ENCODE measurements around the gene GPS2.

Gene GPS2

DNA sequence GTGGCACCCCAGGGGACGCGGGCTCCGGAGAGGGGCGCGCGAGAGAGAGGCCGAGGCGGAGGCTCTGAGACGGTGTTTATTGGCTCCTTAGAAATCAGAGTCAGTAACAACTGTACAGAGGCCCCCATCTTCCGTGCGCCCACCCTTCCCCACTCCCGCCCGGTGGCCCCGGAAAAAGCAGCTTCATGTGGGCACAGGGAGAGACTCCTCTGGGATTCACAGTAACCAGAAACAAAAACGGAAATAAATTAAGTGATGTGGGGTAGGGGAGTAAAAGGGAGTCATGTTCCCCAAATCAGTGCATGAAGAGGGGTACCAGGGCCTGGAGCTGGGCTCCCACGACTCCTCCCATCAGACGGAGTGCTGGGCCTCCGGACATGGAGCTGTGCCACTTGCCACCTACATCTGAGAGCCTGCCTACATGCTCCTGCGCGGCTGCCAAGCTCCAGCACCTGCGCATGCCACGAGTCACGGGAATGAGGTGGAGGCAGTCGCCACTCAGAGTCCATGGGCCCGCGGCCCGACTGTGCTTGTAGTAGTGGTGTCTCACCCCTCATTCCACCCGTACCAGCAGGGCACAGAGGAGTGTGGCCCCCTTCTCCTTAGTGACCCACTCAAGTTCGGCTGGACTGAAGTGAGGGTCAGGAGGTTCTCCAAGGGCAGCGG, 543 bp upstream of the GPS2 start:
- no peak for FAIRE-seq

DNA sequence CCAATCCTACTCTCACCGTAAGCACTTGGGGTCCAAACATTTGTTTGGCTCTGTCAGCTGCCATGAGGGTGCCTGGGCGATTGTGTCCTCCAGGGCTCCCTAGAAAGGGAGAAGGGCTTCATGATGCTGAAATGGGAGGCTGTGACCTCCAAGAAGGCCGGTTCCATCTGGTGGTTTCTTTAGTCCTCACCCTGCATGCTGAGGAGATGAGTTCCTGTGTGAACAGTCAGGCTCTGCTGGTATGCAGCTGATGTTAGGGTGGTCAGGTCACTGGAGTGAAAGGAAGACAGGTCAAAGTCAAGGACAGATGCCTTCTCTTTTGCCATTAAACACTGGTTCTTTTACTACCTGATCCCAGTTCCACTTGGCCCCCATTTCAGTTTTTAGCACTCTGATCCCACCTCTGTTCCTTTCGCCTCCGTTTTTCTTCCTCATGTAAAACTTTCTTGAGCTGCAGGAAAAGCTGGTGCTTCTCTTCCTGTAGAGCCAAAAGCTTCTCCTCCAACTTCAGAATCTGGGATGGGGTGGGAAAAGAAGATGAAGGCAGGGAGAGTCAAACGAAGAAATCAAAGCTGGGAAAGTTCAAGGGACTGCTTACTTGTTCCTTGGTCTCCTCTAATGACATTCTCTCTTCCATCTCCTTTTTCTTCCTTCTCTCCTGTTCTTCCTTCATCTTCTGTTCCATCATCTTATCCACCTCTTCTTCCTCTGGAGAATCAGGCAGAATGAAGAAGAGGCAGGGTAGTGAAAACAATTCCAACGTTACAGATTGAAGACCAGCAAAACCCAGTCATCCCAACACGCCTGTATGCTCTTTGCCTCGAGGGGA, 1.1 kb downstream of the GPS2 start:
- no peak for FAIRE-seq

DNA sequence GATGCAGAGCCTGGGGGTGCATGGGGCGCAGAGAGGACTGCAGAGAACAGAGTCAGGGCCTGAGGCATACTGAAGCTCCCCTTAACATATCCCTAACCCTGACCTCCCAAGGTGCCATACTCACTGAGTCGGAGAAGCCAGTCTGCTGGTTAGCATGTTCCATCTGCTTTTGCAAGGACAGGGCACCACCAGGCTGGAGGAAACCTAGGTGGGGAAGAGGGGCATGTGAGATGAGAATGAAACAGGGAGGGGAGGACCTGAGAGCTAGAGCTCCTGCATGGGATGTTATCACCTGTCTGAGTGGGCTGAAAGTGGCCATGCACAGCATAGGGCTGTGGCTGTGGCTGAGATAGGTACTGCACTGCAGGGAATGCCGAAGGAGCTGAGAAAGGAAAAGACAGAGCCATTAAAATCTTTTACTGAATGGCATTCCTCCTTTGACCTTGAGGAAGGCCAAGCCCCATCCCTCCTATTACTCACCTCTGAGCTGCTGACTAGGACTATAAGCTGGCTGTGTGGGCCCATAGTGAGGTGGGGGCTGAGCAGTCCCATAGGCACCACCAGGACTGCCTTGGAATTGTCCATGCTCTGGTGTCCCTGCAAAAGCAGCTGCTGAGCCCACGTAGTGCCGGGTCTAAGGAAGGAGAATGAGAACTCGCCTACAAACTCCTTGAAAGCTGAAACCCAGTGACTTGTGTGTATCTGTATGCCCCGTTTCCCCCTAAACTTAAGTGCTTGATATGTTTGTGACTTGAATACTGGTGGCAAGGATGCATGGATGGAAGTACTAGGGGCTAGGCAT, 1.9 kb downstream of the GPS2 start:
- FAIRE-seq: no peak

DNA sequence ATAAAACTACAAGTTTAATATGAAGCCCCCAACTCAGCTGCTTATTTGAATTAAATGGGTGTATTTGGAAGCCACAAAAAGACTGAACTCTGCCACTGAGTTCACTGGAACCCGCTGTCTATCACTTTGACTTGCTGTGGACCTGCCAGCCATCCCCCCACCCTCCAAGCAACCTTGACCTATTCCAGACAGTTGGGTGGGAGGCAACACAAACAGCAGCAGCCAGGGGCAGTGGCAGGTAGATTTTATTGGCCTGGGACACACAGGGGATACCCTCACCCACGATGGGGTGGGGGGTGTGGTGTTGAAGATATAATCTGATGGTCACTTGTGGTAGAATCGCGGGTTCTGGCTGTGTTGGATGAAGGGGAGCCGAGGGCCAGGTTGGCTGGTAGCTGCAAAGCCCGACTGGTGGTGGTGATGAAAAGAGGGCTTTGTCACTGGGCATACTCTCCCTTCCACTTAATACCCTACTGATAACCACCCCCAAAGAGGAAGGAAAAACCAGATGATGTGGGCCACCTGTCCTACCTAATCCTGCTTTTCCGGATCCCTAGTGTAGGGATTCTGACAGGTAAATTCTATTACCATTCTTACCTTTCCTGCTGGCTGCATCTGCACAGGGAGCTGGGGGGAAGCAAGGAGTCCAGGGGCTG, 2.6 kb downstream of the GPS2 start:
- no peak for FAIRE-seq

DNA sequence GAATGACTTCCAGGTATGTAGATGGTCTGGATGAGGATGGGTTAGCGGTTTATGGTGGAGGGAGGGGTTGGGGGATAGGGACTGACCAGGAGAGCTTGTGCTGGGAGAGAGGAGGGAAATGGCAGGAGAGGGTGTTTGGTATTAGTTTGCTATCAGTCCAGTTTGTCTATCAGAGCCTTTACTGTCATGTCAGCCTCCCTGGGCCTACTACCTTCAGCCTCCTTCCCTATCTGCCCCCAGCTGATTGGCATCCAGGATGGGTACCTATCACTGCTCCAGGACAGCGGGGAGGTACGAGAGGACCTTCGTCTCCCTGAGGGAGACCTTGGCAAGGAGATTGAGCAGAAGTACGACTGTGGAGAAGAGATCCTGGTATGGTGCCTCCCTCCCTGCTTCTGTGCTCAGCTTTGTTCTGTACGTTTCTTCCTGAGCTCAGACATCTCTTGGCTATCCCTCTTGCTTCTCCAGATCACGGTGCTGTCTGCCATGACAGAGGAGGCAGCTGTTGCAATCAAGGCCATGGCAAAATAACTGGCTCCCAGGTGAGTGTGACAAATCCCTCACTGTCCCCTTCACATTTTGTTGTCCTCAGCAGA, 4.0 kb downstream of the GPS2 start:
- FAIRE-seq: no peak

DNA sequence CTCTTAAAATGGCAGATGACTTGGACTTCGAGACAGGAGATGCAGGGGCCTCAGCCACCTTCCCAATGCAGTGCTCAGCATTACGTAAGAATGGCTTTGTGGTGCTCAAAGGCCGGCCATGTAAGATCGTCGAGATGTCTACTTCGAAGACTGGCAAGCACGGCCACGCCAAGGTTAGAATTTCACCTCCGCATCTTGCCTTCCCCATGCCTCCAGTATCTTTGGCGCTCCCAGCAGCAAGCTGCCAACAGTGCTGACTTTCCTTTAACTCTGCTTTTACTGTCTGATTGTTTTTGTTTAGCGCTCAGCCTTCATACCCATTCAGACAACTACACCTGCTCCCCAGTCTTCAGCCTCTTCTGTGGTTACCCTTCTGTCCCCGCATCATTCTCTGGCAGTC, 5.5 kb downstream of the GPS2 start:
- no peak for FAIRE-seq

DNA sequence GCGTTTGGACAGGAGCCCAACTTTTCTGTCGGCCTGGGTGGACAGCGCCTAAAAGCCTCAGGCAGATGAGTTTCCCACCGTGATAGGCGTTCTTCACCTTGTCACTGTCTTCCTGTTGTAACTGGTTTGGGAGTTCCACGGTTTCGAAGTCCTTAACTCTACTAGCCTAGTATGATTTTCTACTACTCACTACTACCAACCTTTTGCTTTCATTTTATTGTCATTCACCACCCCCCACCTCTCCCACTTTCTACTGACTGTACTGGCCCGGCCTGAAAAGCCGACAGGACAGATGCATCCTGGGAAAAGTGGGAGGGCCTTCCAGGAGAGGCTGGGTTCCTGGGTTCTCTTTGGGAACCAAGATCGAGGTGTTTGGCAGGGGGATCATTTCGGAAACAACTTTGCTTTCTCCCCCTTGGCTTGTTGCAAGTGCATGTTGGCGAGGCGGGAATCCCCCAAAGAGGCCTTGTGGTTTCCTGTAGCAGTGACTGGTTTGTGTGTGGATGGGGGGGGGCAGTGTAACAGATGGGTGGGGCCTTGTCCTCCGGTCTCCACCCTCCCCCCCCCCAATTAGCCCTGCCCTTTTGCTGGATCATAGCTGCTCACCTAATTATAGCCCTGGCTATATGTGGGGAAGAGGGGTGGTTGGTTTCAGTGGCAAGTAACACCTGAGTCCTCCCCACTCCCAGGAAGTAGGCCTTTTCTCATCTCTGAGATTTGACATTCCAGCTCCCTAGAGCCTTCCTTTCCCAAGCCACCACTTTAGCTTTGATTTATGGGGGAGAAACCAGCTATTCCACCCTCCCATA, 6.3 kb downstream of the GPS2 start:
- FAIRE-seq: peak; percentile 58

DNA sequence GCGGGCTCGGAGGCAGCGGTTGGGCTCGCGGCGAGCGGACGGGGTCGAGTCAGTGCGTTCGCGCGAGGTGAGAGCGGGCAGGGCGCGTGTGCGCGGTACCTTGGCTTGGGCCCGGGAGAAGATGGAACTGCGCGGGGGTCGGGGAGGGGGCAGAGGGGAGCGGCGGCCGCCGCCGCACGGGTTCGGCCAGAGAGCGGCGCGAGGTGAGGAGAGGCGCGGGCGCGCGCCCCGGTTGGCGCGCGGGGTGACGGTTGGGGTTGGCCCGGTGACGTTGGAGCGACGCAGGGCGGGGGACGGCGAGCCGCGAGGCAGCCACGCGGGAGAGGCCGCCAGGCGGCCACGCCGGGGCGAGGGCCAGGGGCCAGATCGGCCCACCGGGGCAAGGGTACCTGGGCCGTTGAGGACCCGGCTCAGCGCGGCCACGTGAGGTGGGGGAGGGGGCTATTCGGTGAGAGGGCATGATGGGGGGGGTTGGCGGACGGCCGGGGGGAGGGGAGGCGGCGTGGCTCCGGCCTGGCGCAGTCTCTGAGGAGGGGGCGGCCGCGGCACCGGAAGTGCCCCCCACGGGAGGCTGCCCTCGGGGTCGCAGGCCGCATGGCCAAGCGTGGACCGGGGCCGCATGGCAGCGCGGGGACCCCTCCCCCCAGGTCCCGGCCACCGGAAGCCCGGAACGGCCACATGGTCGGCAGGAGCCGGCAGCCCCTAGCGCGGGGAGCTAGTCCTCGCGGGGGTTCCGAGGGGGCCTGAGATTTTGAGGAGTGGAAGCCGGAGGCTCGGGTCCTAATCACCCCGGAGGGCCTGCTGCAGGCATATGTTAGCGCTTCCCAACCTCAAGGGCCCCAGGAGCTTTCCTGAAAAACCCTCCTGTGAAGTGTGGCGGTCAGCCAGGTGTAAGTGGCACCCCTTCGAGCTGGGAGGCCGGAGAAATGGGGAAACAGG, 7.2 kb downstream of the GPS2 start:
- no peak for FAIRE-seq

DNA sequence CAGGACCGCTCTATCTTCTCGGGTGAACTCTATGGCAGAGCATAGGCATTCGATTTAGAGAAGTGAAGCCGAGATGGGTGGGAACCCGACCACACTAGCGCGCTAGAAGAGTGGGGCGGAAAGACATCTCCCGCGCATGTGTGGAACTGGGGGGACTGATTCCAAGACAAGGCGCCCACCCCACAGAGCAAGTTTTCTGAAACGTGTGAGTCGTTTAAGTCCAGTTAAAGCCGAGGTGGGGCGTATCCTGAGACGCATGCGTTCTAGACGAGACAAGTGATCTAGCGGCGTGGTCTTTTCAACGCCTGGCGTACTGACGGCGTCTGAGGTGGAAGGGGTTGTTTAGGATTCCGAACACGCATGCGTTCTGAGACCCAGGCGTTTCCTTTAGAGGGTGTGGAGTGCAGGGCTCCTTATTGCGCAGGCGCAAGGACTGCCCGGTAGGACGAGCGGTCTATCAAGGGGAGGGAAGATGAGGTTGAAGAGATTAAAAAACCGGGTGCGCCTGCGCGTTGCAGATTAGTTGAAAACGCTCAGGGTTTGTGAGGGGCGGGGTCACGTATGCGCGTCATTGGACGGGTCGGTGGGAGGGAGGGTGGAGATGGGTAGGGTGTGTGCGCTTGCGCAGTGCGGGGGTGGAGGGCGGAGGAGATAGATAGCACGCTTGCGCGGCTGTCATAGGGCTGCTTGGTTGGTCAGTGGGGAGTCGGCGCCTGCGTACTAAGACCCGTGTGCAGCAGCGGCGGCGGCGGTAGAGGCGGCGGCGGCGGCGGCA, 8.1 kb downstream of the GPS2 start, which contains the start of gene EIF5A:
Gene EIF5A (plus strand): TSS at position 718 of the 775 bp plus-strand sequence. CDS start 2,008 bp downstream, outside the sequence.
- peak; percentile 99 for FAIRE-seq

DNA sequence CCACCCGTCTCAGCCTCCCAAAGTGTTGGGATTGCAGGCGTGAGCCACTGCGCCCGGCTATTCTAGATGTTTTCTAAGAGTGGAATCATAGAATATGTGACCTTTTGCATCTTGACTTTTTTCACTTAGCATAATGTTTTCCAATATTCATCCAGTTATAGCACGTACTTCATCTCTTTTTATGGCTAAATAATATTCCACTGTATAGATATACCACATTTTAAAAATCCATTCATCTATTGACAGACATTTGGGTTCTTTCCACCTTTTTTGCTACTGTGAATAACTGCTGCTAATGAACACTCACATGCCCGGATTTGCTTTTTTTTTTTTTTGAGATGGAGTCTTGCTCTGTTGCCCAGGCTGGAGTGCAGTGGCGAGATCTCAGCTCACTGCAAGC, 11.0 kb downstream of the GPS2 start:
- no peak for FAIRE-seq

DNA sequence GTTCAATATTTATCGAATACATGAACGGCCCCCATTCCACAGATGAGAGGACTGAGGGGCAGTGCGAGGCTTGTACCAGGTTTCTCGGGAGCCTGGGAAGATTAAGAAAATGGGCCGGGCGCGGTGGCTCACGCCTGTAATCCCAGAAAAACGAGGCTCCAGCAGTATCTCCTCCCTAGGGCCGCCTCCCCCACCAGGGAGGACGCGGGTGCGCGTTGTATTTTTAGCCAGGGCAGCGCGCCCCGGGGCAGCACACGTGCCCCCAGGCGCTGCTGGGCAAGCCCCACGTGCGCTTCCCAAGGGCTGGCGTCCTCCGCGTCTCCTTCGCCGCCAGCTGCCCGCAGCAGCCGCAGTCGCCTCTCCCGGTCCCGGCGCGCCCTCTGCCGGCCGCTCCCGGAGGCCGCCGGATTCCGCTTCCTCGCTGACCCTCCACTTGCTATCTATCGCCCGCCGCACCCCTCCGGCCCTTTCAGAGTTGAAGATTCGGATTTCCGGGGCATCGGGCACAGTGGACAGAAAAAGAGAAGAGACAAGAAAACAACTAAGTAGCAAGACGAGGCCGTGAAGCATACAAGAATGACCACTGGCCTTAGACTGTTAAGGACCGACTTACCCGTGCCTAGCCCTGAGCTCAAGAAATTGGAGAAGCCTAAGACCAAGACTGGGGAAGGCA, 18.8 kb downstream of the GPS2 start:
- FAIRE-seq: no peak

DNA sequence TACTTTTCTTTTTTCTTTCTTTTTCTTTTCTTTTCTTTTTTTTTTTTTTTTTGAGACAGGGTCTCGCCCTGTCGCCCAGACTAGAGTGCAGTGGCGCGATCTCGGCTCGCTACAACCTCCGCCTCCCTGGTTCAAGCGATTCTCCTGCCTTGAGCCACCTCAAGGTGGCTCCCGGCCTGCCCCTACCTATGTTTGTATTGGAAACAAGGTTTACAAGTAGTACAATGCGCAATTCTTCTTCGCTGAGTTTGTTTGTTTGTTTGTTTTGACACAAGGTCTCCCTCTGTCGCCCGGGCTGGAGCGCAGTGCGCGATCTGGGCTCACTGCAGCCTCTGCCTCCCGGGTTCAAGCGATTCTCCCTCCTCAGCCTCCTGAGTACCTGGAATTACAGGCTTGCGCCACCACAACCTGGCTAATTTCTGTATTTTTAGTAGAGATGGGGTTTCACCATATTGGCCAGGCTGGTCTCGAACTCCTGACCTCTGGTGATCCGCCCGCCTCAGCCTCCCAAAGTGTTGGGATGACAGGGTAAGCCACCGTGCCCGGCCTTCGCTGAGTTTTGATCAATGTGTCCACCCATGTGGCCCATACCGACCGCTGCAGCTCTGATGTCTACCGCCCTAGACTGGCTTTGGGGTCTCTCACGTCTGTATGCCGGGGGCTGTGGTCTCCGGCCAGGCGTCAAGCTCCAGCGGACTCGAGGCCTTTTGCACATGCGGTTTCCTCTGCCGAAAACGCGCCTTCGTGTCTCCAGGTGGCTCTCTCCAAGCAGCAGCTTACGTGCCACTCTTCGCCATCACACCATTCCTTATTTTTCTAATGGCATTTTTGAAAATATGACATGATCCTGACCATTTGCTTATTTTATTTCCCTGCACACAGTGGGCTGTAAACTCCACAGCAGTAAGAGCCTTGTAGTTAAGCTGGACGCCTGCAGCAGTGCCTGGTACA, 19.7 kb downstream of the GPS2 start:
- FAIRE-seq: no peak

DNA sequence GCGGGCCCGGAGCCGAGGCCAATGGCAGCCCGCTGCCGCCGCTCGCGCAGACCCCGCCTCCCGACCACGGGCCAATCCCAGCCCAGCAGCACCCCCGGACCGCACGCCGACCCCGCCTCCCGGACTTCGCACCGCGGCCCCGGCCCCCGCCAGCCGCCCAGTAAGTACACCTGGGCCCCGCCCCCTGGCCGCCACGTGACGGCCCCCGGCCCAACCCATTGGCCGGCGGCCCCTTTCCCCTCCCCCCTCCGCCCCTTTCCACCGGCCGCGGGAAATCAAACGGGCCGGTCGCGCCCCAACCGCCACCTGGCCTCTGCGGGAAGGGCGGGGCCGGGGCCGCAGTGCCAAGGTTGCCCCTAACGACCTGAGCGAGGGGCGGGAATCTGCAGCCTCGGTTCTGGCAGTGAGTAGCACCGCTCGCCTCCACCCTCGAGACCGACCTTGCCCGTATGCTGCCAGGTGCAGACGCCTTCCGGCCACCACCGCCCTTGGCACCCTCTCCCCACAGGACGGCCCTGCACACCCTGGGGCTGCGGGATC, 20.5 kb downstream of the GPS2 start, which contains the start of gene YBX2:
Gene YBX2 (minus strand): TSS at position 26 of the 540 bp plus-strand sequence. CDS start 139 bp downstream, outside the sequence.
- FAIRE-seq: no peak

DNA sequence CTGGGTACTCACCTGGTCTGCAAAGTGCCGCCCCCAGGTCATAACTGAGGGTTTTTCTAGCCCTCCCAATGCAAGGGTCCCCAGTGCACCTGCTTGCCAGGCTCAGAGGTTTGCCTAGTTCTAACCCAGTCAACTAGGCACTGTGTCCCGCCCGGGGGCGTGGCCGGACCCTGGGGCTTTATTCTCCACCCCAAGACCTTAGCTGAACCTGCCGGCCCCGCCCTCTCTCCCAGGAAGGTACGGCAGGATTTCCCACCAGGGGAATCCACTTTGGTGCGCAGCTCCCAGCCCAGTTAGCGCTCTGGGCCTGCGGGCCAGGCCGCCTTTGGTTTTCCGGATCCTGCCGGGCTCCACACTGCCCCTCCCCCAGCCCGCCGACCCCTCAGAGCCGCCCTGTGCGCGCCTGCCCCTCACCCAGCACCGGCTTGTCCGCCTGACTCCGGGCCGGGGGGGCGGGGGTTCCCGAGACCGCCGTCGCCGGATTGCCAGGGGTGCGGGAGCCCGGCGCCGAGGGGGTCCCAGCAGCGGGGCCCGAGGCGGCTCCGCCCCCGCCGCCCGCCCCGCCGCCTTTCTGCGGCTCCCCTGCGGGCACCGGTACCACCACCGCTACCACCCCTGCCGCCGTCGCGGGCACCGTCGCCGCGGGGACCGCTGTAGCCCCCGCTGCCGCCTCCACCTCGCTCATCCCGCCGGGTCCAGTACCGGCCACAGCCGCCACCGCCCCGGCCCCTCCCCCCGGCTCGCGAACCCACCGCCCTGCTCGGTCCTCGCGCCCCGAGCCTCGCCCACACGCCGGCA, 21.1 kb downstream of the GPS2 start:
- FAIRE-seq: no peak

DNA sequence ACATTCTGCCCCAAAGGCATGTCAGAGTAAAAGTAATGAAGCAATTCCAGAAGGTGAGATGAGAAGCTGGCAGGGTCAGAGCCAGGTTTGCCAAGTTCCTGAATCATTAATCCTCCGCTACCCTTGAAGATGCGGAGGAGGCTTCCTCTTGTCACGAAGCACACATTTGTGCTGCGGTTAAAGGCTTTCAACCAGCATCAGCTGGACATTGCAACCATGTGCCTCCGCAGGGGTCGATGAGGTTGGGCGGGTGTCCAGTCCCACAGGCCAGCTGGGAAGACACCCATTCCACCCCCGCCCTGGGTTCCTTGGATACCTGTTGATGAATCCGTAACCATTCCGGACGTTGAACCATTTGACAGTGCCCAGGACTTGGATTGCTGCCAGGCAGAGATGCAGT, 22.0 kb downstream of the GPS2 start:
- FAIRE-seq: no peak

DNA sequence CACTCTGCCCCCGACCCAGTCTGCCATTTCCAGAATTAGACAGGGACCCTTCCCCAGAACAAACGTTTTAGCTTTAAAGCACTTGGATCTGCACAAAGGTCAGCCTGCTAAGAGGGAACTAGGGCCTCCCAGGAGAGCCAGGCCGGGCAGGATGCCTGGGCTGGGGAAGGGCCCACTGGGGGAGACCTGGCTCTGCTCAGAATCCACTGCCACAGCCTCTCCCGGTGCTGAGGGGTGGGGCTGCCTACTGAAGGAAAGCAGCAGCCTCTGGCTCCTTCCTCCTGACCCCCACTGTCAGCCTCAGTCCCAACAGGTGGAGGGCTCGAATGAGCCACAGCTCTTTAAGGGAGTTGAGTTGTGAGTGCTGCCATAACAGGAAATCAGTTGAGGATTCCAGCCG, 22.4 kb downstream of the GPS2 start:
- FAIRE-seq: no peak

DNA sequence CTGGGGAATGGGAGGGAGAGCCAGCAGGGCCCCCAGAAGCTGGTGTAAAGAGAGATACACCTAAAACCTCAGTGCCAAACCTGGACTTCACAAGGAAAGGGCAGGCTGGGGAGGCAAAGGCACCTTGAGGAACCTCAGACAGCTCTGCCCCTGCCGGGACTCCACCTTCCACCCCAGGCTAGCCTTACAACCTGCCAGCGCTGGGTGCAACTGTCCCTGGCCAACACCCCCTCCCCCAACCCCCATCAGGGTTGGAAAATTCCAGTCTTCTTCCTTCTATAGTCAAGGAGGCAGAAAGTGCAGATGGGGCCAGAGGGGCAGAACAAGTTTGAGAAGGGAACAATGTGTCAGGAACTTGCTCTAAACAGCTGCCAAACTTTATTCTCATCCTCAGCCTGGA, 23.0 kb downstream of the GPS2 start:
- no peak for FAIRE-seq

All from A204.1 (cell line).